Measurements from ENCODE around the gene DLG1.

DLG1 gene

GRCh38 chr3:197298341-197298944 is at the start of gene DLG1:
DLG1 (minus strand) TSS chr3:197298612; CDS start chr3:197297204, 1,408 bp downstream.
- Histone ChIP-seq H3K27ac (peak within 1 kb of the TSS; percentile 86 to 92), H3K4me3 (peak within 1 kb of the TSS; percentile 95)
- peak; percentile 88 for DNase-seq (ENCODE audit: low spot score)
- no peak for TF ChIP-seq CTCF (IDR thresholded peaks at IDR 0.05)

- no peak for DNase-seq (ENCODE audit: low spot score)
- Histone ChIP-seq H3K27ac (no peak overlapping the region), H3K4me3 (no peak overlapping the region)
- TF ChIP-seq CTCF (IDR thresholded peaks at IDR 0.05), result no peak
Measured at GRCh38 chr3:197348014-197348413, 49.6 kb upstream of the DLG1 start.

- no peak overlapping the region for H3K27ac ChIP-seq
- no peak overlapping the region for H3K4me3 ChIP-seq
- DNase-seq (ENCODE audit: low spot score), result no peak
- TF ChIP-seq CTCF (IDR thresholded peaks at IDR 0.05), result no peak
Measured at GRCh38 chr3:197345390-197345789, 47.0 kb upstream of the DLG1 start.

GRCh38 chr3:197344582-197345318 is 46.3 kb upstream of the DLG1 start:
- no peak for DNase-seq (ENCODE audit: low spot score)
- Histone ChIP-seq H3K27ac (no peak overlapping the region), H3K4me3 (no peak overlapping the region)
- no peak for TF ChIP-seq CTCF (IDR thresholded peaks at IDR 0.05)

GRCh38 chr3:197343656-197344408 is 45.4 kb upstream of the DLG1 start:
- Histone ChIP-seq H3K27ac (no peak overlapping the region), H3K4me3 (no peak overlapping the region)
- no peak for DNase-seq (ENCODE audit: low spot score)
- no peak for TF ChIP-seq CTCF (IDR thresholded peaks at IDR 0.05)

- Histone ChIP-seq H3K27ac (no peak overlapping the region), H3K4me3 (no peak overlapping the region)
- no peak for DNase-seq (ENCODE audit: low spot score)
- TF ChIP-seq CTCF (IDR thresholded peaks at IDR 0.05), result no peak
Measured at GRCh38 chr3:197343111-197343510, 44.7 kb upstream of the DLG1 start.
